Left hindlimb (tissue), 1 donor: Measurements from ENCODE around the gene SPDYE2.
"Not testable (repeated sequence)": the region's sequence is repeated elsewhere in the genome, so short reads cannot be mapped to it uniquely, and the experiment has no call there.

Experiments
- DNase-seq: peaks from one replicate; pipeline ENCODE4 v3.0.0-alpha.2; 2018

Gene SPDYE2, protein sequence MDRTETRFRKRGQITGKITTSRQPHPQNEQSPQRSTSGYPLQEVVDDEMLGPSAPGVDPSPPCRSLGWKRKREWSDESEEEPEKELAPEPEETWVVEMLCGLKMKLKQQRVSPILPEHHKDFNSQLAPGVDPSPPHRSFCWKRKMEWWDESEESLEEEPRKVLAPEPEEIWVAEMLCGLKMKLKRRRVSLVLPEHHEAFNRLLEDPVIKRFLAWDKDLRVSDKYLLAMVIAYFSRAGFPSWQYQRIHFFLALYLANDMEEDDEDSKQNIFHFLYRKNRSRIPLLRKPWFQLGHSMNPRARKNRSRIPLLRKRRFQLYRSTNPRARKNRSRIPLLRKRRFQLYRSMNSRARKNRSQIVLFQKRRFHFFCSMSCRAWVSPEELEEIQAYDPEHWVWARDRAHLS

GRCh38 chr7:102550808-102551422, at the start of gene SPDYE2:
TSS of gene SPDYE2 (plus strand) at chr7:102551226. CDS start at chr7:102553256, 2,030 bp downstream.
- DNase-seq: not testable (repeated sequence)

DNA sequence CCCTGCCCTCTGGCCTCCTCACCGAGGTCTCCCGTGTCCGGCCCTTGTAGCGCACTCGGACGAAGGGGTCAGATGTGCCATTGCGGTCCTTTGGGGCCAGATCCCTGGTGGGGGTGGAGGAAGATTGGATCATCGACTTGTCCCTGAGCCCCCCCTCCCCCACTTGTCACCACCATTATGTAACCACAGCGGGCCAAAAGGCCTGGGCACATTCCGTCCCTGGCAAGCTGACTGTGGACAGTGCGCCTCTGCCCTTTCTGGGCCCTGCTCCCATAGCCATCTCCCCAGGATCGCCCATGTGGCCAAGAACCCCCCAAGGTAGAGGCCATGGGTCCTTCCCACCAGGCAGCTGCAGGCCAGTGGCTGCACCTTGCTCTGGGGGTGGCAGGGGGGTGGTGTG, 47.9 kb upstream of the SPDYE2 start:
- not testable (repeated sequence) for DNase-seq

DNA sequence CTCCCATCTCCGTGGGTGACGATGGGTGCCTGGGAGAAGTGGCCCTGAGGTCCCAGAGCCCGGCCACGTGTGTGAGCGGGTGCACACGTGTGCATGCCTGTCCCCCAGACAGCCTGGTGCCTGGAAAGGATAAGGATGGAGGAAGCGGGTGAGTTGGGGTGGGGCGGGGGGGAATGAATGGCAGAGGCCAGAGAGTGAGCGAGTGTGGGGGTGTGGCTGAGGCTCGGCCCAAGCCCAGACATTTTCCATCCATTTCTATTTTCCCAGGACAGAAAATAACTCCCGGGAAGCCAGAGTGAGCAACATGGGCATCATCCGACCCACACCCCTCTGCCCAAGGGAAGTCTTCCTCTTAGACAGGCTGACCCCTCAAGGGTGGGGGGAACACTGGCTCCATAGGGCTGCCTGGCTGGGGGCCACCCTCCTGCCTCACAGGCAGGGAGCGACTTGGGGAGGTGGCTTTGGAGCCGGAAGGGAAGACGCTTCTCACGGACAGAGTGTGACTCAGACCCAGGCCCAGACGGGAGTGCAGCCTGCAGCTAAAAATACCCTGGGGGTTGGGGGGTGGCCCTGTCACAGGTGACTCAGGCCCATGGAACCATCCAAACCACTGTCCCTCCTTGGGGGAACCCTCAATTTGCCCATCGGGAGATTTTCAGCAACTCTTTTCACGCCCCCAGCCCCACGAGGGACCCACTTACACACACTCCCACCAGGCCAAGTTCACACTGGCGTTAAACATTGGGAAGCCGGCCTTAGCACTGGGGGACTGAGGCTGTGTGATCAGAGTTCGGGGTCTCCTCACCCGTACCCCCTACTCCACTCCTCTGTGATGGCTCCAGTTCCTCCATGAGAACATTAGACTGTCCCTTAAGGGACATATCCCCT, 45.5 kb upstream of the SPDYE2 start:
- not testable (repeated sequence) for DNase-seq

GRCh38 chr7:102507410-102508088, 43.5 kb upstream of the SPDYE2 start:
- not testable (repeated sequence) for DNase-seq

- DNase-seq: not testable (repeated sequence)
Observed at GRCh38 chr7:102510575-102510974, 40.5 kb upstream of the SPDYE2 start.

- DNase-seq: not testable (repeated sequence)
Observed at GRCh38 chr7:102511860-102512522, 39.0 kb upstream of the SPDYE2 start.

GRCh38 chr7:102512642-102513221, 38.3 kb upstream of the SPDYE2 start:
- peak; percentile 94 for DNase-seq

DNA sequence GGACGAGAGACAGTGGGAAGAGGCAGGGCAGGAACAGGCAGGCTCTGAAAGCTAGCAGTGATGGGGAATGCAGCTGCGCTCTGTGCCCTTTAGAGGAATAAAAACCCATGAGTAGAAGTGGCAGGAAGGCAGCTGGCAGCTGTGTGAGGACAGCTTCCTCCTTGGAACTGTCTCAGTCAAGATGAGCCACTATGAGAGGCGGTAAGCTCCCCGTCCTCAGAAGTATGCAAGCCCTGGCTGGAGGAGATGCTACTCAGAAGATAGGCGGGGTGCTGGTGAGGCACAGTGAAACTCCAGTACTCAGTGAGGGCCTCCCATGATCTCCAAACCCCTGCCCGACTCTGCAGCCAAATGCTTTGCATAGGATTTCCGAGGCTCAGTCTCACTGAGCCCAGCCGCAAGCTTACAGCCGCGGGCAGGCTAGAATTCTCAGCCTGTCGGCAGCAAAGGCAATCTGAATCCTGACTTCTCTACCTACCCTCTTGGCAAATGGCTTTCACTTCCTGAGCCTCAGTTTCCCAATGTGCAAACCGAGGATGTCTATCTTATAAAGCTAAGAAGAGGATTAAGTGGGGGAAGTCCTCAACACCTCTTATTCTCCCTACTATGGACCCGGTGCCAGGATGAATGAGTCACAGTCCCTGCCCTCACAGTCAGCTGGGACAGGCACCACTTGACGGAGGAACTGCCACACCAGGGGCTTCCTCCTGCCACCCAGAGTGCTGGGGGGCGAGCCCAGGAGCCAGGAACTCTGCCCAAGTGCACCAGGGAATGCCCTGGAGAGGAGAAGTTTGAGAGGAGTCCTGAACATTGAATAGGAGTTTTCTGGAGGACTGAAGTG, 35.9 kb upstream of the SPDYE2 start:
- DNase-seq: not testable (repeated sequence)

- not testable (repeated sequence) for DNase-seq
Observed at GRCh38 chr7:102515889-102516288, 35.1 kb upstream of the SPDYE2 start.

DNA sequence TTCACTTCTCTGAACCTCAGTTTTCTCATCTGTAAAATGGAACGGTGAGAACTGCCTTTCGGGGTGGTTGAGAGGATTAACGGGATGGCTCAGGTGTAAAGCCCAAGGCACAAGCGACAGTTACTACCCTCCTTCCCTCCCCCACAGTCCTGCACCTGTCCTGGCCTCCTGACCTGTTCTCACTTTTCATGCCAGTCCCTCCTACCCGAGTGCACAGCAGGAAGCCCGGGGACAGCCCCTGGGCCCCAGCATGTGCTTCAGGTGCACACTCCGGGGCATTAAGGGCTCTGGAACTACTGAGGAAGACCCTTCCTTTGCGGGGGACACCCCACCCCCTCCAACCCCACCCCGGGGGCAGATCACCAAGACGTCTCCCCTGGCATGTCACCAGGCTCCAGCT, 34.1 kb upstream of the SPDYE2 start:
- DNase-seq: not testable (repeated sequence)

DNA sequence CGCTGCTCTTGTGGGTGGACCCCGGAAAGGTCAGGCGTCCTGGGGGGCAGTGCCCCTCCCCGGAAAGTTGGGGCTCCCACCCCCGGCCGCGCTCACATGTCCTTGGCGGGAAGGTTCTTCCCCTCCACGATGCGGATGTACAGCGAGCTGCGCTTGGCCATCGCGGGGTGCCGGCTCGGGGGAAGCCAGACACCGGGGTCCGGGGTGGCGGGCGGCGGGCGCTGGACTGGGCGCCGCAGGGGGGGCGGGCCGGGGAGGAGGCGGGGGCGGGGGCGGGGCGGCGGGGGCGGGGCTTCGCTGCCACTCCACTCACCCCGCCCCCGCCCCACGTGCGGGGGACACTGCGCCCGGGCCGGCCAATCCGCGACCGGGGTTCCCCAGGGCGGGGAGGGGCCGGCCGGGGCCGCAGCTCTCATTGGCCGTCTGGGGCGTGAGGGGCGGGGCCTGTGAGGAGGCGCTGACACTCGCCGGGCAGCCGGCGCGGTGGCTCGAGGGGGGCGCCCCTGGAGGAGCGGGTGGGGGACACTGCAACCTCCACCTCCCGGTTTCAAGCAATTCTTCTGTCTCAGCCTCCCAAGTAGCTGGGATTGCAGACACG, 33.4 kb upstream of the SPDYE2 start, which contains the start of gene RASA4B:
TSS of gene RASA4B (minus strand) at position 228 of the 598 bp plus-strand sequence. CDS start at position 161, 67 bp downstream.
- DNase-seq: peak; percentile 52

- DNase-seq: not testable (repeated sequence)
Observed at GRCh38 chr7:102520797-102521196, 30.2 kb upstream of the SPDYE2 start.

GRCh38 chr7:102524803-102525202, 26.2 kb upstream of the SPDYE2 start:
- not testable (repeated sequence) for DNase-seq

GRCh38 chr7:102527182-102527581, 23.8 kb upstream of the SPDYE2 start:
- DNase-seq: not testable (repeated sequence)

GRCh38 chr7:102527822-102528793, 22.9 kb upstream of the SPDYE2 start:
- DNase-seq: not testable (repeated sequence)

- not testable (repeated sequence) for DNase-seq
Observed at GRCh38 chr7:102531583-102531982, 19.4 kb upstream of the SPDYE2 start.

GRCh38 chr7:102532127-102532526, 18.9 kb upstream of the SPDYE2 start:
- not testable (repeated sequence) for DNase-seq

- peak; percentile 30 for DNase-seq
Observed at GRCh38 chr7:102535062-102535615, 15.9 kb upstream of the SPDYE2 start.
